ENCODE measurements around the gene COQ5.

- TF ChIP-seq, protein P1, sequence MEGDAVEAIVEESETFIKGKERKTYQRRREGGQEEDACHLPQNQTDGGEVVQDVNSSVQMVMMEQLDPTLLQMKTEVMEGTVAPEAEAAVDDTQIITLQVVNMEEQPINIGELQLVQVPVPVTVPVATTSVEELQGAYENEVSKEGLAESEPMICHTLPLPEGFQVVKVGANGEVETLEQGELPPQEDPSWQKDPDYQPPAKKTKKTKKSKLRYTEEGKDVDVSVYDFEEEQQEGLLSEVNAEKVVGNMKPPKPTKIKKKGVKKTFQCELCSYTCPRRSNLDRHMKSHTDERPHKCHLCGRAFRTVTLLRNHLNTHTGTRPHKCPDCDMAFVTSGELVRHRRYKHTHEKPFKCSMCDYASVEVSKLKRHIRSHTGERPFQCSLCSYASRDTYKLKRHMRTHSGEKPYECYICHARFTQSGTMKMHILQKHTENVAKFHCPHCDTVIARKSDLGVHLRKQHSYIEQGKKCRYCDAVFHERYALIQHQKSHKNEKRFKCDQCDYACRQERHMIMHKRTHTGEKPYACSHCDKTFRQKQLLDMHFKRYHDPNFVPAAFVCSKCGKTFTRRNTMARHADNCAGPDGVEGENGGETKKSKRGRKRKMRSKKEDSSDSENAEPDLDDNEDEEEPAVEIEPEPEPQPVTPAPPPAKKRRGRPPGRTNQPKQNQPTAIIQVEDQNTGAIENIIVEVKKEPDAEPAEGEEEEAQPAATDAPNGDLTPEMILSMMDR (IDR thresholded peaks at IDR 0.05) = no peak
- TF ChIP-seq POLR2A (IDR thresholded peaks at IDR 0.05) (no peak), POLR2AphosphoS5 (IDR thresholded peaks at IDR 0.05) (no peak)
These were observed 13.2 kb upstream of the COQ5 start for GRCh38 chr12:120542166-120542565.

Measured in breast epithelium (tissue), 3 donors.